HG03575 (cell line): ENCODE measurements around the gene COL2A1.

ENCODE experiments used
- ATAC-seq: cut with Tn5 transposase; IDR thresholded peaks from one replicate; pipeline ENCODE4 v1.9.1; 2021; ENCODE audit not compliant: unreplicated experiment, insufficient number of reproducible peaks, low FRiP score; ENCODE audit errors: extremely low read depth

Gene COL2A1

DNA sequence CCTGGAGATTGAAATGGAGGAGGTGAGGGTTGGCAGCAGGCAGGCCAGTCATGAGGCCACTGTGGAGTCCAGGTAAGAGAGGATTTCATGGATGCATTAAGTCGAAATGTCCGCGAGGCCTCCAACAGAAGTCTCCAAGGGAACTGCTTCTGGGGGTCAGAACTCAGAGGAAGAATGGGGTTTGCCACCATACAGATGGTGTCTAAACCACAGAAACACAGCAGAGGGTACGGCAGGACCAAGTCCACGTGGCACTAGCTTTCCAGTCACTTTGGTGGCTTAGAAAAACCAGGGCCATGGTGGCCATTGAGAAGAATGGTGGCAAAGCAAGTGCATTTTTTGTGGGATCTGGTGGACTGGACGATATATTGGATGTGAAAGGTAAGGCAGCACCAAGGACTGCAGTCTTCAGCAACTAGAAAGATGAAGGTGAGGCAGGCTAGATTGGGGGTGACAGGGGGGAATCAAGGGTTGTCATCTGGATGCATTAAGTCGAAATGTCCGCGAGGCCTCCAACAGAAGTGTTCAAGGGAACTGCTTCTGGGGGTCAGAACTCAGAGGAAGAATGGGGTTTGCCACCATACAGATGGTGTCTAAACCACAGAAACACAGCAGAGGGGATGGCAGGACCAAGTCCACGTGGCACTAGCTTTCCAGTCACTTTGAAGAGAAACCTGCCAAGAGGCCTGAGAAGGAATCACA lies 63.4 kb downstream of the COL2A1 start:
- no peak for ATAC-seq

DNA sequence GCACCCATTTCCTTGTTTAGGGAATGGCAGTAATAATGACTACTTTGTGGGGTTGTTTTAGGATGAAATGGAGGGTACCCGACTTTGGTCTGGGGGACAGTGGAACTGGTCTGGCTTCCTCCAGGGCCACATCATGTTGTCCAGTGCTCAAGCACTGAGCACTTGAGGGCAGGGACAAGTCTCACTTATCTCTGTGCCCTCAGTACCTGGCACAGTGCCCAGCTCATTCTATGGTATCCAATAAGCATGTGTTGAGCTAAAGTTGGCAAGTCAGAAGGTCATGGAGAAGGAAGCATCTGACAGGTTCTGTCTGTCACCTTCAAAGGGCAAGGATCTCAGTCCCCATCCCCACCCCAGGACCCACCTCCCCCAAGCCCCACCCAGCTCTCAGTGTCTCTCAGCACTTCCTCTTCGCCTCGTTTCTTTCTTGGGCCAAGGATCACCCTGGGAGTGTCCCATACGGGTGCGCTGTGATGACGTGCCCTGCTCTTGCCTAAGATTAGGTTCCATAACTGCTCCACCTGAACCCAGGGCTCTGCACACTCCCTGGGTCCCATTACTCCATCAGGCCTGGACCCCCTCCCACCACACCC lies 65.2 kb downstream of the COL2A1 start:
- no peak for ATAC-seq

DNA sequence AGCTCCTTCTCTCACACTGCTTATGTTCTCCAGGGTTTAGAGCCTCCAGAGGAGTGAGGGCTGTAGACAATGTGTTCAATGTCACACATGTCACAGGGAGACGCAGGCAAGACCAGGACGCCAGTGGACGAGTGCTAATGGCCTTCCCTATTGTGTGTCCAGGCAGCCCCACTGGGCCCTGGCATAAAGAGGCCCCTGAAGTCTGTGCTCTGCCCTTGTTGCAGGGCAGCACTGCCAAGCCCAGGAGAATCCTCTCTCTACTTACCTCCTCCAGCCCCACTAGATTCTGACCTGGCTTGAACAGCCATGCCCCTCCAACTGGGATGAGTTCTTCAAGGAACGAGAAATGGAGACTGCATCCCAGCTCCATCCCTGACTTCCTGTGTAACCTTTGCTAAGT lies 65.7 kb downstream of the COL2A1 start:
- no peak for ATAC-seq

DNA sequence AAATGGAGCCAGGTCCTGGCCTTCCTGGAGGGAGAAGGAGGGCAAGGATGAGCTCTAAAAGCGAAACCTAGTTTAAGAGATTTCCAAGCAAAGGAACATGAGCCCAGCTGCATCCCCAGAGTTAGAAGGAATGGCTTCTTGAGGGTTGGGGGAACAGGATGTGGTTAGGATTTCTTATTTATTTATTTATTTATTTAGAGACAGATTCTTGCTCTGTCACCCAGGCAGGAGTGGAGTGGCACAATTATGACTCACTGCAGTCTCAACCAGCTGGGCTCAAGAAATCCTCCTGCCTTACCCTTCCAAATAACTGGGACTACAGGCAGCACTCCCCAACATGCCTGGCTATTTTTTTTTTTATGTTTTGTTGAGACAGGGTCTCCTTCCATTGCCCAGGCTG lies 66.2 kb downstream of the COL2A1 start:
- ATAC-seq: no peak

DNA sequence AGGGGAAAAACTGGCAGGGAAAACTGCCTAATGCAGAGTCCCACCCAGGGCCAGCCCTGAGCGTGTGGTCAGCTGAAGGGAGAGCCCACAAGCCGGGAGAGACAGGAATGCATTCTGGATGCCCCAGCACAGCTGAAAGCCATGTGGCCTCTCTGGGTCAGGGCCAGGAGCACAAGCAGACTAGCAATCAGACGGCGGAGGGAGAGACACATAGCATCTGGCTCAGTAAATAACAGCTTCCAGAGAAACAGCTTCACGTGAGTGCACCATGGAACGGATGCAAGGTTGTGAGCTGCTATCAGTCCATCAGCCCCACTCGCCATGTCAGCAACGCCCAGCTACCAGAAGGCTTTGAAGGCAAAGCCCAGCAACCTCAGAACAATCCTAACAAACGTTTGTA lies 69.1 kb downstream of the COL2A1 start:
- ATAC-seq: no peak

DNA sequence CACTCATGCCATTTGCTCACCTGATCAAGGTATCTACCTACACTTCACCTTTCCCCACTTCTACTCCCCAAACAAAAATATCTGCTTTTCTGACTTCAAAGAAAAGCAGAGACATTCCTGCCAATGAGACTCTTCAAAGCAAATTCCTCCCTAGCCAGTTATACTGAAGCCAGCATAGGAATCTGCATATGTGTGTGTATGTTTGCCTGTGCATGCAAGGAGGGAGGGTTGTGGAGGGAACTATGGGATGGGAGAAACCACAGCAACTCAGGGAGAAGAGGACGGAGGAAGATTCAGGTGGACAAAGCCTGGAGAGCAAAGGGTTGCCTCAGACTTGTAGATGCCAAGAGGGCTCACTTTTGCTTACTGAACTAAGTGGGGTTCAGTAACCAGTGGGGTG lies 73.1 kb downstream of the COL2A1 start:
- no peak for ATAC-seq

DNA sequence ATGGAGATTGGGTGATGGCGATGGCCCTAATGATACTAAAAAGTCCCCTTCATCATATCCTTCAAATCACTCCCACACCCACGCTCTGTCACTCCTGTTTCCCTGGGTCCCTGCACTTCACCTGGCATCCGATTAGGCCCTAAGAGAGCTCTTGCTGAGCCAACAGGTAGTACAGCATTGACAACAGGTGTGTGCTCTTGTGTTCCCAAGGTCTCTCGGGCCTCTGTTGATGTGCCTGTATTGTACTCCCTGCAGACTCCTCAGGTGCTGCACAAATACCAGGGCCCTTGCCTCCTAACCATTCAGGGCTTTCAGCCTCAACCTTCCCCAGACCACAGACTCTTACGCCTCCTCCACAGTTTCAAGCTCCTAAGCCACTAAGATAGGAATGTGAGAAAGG lies 73.6 kb downstream of the COL2A1 start:
- ATAC-seq: no peak

DNA sequence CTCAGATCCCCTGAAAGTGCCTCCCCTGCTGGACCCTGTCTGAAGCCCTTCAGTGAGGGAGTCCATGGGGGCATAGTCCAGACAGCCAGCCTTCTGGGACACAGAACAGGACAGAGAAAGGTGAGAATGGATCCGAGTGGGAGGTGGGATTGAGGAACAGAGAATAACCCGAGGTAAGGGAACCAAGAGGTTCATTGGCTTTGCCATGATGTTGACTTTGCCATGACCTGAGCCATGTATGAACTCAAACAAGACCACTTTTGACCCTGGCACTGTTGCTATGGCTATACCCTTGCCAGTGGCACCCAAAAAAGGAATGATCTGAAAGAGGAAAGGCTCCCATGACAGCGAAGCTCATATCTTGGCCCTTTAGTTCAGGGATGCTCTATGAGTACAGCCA lies 76.9 kb downstream of the COL2A1 start:
- ATAC-seq: no peak
